NCI-H748 (cell line): ENCODE data around the gene FAM20C.
"Not testable (repeated sequence)": the region's sequence is repeated elsewhere in the genome, so short reads cannot be mapped to it uniquely, and the experiment has no call there.

ENCODE experiments used
- DNase-seq: peaks from one replicate; lab custom pipeline; 2025; ENCODE audit not compliant: unreplicated experiment; lab: John Stamatoyannopoulos, UW

Gene FAM20C

DNA sequence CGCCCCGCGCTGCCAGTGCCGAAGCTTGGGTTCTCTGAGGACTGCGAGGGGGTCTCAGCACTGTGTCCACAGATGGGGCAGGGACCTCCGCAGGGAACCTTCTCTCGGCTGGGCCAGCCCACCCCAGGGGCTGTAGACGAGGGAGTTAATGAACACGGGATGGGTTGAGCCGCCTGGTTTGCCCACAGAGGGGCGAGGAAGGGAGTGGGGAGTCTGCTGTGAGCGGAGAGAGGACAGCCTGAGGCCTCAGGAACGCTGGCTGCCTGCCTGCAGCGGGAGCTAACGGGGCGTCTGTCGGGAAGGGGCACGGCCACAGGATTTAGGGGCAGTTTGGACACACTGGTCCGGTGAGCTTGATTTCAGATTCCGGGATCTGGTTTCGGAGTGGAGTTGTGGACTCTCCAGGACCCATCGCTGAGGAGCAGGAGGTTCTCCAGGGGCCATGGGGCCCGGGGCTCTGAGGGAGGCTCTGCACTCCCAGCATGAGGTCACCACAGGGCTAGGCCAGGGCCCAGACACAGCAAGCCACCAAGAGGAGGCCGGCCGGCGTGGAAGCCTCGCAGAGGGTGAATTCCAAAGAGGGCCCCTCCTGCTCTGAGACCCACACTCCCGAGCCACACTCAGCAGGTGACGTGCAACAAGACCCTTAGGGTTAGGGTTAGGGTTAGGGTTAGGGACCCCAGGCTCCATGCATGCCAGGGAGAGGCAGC is 19.0 kb upstream of the FAM20C start:
- DNase-seq = no peak

DNA sequence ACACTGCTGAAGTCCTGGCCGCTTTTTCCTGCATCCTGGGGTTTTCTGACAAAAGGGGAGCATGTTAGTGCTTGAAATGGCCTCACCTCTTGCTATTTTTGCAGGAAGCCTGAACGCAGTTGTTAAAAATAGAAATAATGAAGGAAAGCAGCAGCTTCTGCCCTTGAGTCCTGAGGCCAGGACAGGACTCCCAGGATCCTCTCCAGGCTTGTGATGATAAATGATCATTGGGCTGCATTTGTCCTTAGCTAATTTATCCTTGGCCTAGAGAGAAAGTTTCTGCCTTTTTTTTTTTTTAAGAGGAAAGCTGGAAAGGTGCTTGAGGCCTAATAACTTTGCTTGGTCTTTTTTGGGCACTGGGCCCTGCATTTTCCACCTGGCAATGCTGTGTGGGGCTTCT is 17.7 kb upstream of the FAM20C start:
- no peak for DNase-seq

DNA sequence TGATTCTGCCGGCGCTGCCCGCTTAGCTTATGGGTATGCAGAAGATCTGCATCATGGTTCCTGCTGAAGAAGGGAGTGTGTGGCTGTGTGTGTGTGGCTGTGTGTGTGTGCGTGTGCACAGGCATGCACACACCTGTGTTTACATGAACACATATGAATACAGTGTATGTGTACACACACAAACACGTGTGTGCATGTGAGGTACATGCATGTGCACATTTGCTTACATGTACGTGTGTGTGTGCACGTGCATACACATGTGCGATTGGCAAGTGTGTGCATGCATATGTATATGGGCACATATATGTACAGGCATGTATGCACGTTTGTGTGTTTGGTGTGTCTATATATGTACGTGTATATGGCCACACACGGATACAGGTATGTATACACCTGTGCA is 16.4 kb upstream of the FAM20C start:
- DNase-seq = no peak

DNA sequence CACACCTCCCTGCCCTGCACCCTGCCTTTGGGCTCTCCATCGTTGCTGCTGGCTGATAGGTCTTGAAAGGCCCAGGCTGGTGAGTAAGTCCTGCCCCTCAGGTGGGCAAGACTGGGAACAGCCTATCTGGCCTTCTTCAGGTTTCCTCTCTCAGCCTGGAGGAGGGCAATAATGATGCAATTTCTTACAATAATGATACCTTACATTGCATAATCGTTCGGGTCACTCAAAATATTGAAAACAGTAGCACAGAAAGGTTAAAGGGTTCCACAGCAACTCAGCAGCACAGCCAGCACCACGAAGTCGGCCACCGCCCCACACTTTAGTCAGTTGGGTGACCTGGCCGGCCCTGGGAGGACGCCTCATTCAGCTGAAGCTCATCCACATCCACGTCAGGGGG is 16.0 kb upstream of the FAM20C start:
- no peak for DNase-seq

DNA sequence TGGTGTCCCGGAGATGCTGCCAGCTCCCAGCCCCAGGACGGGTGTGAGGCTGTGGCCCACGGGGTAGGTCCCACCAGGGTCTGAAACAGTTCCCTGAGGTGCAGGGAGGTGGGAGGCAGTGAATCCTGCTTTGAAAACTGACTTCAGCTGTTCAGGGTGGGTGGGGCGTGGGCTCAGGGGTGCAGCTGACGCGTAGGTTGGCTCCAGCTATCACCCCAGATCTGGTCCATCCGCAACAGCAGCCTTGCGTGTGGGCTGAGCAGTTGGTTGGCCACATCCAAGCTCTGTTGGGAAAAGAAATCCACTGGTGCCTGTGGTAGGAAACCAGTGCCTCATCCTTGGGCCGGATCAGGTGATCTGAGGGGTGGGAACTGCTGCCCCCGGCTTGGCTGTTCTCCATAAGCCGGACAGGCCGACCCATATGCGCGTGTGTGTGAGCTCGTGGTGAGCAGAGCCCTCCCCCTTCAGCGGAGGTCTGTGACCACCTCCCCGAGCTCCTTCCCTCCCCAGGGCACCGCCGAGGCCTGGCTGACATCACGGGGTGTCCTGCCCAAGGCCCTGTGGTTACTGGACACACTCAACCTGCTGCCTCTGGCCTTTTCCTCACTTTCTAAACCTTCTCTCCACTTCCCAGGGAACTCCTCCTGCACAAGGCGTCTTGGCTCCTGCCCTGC is 15.4 kb upstream of the FAM20C start:
- no peak for DNase-seq

DNA sequence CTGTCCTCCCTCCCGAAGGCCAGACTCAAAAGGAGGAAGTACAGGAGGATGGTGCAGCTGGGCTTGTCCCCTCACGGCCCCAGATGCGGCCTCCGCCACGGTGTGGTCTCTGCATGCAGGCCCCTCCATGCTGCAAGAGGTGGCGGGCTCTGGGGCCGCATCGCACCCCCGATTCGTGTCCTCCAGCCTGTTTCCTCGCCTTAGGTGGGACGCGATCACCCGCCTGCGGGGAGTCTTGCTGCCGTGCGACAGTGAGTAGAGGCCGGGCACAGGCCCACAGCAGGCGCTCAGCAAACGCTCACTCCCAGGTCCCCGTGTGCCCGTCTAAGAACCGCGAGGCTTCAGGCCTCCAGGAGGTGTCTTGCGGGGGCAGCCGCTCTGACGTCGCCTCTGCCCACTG is 13.9 kb upstream of the FAM20C start:
- no peak for DNase-seq

DNA sequence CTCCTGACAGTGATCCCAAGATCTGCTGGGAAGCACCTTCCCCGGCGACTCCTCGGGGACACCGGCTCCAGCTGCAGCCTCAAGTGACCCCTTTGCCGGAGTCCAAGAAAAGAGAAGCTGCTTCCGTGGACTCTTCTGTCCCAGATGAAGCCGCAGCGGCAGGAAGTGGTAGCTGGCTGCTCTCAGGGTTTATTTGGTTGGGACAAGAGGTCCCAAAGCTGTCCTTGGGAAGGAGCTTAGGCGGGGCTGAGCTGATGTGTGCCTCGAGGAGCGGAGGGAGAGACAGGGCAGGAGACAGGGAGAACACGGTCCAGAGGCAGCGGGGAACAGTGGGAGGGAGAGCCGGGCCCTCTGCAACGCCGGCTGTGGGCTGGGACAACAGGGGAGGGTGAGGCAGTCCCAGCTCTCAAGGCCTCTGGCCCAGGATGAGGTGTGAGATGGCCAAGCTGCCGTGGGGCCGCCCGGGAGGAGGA is 13.1 kb upstream of the FAM20C start:
- DNase-seq = no peak

DNA sequence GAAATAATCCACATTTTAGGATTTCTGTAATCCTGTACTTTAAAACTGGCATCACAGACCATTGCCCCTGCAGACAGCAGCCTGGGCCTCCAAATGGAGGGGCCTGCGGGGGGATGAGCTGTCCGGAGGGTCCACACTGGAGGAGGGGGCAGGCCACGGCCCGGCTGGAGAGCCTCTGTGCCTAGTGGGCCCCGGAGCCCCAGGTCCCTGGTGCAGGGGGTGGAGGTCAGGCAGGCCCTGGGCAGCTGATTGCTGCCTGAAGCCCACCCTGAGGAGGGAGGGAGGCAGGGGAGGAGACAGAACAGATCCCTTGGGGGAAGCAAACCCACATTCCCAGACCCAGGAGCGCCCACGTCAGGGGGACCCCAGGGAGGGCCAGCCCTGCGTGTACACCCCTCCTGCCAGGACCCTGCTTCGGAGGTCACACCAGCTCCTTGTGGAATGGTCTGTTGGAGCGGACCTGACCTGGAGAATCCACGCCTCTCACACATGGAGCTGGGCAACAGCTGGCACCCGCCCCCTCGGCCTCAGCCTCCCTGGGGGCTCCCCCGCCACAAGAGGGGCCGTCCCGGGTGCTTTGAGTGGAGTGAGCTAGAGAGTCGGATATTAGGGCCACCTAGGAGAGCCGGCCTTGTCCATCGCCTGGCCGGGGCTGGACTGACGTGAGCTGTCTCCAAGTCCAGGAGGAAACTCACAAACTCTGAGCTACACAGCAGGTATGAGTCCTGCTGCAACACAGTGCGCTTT is 12.2 kb upstream of the FAM20C start:
- no peak for DNase-seq

DNA sequence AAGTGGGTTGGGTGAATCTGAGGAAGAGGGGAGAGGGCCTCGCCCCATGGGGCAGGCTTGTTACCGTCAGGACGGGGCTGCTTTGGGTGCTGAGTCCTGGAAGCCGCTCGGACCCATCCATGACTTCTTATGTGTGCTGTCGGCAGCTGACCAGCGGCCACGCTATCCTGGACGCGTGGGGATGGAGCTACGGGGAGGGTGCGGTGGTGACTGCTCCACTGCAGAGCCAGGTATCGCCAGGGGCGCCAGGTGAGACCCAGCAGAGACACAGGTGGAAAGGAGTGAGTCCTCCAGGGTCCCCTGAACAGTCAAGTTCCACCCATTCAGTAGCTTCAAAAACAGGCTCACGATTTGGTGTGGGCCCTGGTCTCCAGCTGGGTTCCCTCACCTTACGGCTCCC is 10.6 kb upstream of the FAM20C start:
- no peak for DNase-seq

DNA sequence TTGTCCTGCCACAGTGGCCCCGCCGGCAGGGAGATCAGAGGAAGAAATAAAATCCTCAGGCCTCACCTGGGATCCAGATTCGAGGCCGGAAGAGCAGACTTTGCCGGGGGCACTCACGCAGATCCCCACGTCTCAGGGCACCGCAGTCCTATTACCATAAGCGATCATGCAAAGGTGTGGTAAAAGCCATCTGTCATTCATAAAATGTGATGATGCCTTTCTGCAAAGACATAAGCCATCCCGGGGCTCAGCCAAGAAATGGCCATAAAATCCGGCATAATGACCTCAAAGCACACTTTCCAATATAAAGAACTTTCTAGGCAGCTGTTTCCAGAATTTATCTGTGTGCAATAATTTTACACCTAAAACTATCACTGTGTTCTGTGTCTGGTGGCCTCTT is 9.9 kb upstream of the FAM20C start:
- DNase-seq = not testable (repeated sequence)

DNA sequence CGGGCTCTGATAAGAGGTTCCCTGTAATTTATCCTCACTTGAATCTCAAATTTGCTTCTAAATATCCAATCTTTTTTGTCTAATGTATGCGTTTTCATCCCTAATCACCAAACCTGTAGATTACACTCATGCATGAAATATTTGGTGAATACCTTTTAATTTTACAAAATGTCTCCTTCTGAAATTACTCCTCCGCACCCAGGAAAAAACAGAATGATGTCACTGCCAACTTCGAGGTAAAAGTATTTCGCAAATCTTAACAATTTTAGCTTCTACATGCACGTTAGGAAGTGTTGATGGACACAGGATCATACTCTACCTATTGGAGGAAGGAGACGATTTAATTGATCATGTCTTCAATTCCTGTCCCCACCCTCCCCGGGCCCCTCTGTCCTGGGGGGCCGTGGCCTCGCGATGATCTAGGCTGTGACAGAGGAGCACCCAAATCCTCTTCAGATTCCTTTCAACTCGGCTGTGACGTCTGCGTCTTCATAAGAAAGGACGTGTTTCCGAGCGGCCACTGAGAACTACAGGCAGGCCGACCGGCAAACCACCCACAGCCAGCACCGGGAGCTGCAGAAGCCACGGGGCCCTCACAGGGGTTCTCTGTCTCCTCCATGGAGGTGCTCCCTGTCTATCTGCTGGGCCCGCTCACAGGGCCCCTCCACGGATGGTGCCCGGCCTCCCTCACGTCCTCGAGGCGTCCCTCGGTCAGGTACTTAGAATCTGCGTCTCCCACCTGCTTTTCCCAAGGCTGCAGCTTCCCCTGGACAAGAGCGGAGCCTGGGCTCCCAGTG is 8.7 kb upstream of the FAM20C start:
- no peak for DNase-seq

DNA sequence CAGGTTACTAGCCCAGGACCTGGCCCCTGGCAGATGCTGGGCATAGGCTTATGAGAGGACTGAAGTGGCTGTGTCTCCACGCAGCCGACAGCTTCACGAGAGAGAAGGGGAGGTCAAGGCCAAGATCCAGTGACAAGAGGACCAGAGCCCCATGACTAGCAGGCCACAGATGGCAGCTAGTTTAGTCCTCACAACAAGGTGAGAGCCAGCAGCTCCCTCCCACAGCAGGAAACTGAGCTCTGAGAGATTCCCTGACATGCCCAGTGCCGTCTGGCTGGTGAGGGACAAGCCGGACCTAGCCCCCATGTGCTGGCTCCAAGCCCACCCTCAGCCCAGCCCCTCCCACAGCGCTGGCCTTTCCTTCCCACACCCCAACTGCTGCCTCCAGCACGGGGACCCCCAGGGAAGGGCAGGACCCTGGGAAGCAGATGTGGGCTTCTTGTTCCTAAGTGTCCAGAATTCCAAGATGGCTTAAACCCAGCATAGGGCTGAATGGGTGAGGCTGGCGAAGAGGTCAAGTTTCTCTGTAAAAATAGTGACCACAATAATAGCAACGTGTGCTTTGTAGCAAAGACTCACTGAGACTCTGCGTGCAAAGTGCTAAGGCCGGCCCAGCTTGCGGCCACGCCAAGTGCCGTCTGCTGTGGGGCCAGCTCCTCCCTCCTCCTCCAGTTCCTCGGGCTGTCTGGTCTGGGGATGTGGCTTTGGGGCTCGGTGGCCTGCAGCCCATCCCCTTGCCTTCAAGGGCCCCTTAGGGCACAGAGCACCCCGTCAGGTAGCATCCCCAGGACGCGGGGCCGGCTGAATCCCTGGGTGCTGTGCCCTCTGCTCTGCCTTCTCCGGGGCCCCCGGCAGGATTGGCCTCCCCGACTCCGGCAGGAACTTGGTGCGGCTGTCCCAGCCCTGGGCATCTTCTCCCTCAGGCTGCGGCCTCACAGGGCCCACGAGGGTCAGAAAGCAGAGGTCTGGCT is 7.8 kb upstream of the FAM20C start:
- DNase-seq = no peak

DNA sequence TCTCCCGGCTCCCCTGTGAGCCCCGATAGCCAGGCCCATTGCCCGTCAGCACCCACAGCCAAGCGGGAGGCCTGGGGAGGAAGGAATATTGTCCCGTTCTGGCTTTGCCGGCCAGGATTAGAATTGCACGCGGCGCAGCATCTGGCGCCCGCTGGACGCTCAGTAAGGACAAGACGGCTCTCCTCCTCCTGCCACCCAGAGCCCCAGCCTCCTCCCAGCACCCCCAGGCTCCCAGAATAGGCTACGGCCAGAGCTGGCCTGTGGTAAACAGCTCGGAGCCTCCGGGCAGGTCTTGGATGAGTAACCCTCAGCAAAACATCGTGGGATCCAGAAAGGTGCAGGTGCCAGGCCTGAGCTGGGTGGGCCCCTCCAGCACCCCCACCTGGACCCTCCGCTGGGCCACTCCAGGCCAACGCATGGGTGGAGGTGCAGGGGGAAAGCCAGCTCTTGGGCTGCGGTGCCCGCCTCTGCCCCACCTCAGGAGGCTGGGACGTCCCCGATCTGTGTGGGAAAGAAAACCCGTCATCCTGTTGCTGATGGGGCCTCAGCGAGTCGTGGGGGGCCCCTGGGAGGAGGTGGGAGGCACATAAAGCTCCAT is 5.8 kb upstream of the FAM20C start:
- DNase-seq = no peak

DNA sequence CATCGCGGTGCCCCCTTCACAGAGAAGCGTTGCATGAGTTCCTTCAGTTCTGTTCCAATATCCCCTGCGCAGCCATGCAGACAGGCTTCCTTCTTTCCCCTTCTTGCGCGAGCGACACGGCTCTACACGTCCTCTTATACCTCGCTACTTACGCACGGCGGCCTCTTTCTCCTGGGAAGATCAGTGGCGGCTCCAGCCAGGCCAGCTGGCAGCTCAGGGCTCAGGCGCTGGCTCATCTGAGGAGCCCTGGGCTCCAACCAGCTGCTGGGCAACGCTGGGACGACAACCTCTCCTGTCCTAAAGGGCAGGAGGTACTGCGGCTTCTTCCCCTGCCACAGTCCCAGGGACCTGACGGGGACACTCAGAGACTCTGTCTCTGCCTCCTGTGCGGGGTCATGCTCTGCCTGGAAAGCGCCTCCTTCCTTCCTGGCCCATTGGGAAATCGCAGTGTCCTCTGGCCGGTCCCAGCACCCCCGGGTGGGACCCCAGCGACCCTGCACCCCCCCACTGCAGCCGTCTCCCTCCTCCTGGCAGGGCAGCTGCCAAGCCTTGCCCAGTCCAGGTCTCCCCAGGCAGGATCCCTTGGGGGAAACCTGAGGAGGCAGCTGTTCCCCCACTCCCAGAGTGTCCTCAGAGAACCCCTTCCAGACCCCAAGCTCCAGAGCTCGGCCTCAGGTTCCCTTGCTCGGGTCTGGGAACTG is 5.0 kb upstream of the FAM20C start:
- no peak for DNase-seq

DNA sequence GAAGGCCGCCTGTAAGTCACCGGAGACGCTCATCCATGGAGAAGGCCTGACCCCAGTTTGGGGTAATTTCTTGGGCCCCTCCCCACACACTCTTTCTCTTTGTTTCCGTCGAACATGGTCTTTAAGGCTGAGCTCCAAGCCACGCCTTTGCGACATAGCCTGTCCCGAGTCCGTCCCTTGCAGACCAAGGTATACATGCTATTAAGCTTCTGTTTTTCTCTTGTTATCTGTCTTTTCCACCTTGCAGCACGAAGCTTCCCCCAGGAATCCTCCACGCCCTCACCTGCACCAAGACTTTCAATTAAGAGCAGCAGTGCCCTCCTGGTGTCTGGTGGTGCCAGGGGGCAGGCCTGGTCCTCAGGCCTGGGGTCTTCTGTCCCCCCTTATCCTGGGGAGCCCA is 4.2 kb upstream of the FAM20C start:
- DNase-seq = no peak

DNA sequence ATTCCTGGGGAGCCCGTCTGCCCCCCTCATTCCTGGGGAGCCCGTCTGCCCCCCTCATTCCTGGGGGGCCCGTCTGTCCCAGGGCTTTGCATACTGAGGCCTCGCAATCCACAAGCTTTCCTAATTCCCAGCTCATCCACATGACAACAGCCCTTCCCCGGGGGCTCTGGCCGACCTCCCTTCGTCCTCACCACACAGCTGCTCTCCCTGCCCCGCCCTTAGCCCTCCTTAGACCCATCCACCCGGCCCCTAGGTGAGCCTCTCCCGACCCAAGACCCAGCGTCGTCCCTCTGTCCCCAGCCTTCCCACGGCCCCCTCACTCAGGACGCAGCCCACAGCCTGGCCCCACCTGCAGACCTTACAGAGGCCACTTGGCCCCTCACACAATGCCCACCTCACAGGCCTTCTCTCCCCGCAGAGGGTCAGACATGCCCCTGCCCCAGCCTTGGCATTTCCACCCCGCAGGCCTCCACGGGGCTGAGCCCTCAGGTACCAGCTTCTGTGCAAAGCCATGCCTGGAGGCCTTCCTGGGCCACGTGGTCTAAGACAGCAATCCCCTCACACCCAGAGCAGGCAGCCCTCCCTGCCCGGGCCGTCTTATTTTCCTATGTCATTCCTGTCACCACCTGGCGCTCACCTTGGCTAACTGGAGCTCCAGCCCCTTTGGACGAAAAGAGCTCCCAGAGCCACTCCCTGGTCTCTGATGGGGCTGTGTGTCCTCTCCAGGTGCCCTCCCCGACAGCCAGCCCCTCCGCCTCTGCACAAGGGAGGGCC is 3.5 kb upstream of the FAM20C start:
- DNase-seq = no peak

DNA sequence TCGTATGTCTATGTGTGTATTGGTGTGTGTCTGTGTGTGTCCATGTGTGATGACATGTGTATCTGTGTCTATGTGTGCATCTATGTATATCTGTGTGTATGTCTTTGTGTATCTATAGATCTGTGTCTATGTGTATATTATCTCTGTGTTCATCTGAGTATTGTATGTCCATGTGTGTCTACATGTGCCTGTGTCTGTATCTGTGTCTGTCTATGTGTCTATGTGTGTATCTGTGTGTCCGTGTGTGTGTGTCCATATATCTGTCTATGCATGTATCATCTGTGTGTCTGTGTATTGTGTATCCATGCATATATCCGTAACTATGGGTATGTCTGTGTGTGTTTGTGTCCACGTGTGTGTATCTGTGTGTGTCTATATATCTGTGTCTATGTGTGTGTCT is 2.7 kb upstream of the FAM20C start:
- DNase-seq = no peak

DNA sequence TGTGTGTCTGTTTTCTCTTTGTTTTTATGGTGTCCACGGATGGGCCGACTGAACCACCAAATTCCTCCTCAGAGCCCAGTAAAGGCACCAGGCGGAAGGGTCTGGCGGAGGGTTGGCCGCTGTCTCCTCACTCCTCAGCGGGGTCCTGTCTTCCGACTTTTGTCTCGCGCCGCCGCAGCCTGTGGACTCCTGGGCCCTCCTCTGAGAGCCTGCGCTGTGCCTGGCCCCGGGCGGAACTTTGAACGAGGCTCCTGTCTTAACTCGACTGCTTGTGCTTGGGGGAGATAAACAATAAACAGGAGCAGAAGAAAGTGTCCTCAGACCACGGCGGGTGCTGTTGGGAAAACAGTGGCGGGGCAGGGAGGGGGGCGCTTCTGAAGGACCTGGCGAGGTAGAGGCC is 2.2 kb upstream of the FAM20C start:
- DNase-seq = no peak
